ENCODE data around the gene FILIP1L.

FILIP1L gene

DNA sequence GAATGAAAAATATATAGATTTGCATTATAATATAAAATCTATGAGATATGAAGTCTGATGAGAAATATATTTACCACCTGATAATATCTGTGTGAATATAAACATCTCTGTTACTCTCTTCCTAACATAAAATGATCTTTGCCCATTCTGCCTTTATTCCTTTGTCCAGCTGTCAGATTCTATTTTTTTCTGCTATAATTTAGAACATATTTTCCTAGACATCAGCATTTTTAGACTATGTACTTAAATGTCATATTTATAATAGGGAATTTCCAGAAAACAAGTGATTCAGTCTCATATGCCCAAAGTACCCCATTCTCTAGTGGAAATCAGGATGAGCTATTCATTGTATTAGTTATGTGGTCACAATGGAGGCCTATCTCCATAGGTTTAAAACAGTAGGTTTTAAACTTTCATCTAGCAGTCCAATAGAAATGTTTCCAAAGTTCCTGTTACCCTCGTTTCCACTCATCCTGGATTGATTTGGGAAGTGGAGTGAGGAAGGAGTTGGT lies 83.3 kb downstream of the FILIP1L start:
- no peak overlapping the region for H3K9ac ChIP-seq (ENCODE audit: low read length)
- H3F3A ChIP-seq (ENCODE audit: insufficient read depth, low read length) = no peaks in the 10 kb centered on the region
- DNase-seq = no peak
- 0 out of 2 replicates have a peak, but pooled peaks cover 5% of the 10 kb centered on the region for H3K4me1 ChIP-seq (ENCODE audit: low read length)
- H3K27ac ChIP-seq (ENCODE audit: low read length) = no peak overlapping the region
- no peaks in the 10 kb centered on the region for H4K20me1 ChIP-seq (ENCODE audit: insufficient read depth, low read length)
- H2AFZ ChIP-seq (ENCODE audit: low read length) = no peak overlapping the region
- H3K79me2 ChIP-seq (ENCODE audit: low read length) = no peaks in the 10 kb centered on the region
- H3K9me2 ChIP-seq (replicated peaks; ENCODE audit: insufficient read depth, low read length) = no peaks in the 10 kb centered on the region
- no peaks in the 10 kb centered on the region for H3K9me3 ChIP-seq (replicated peaks; ENCODE audit: insufficient read depth, low read length)
- H3K4me2 ChIP-seq (ENCODE audit: low read depth, low read length) = no peak overlapping the region
- H3K4me3 ChIP-seq (ENCODE audit: low read length) = no peak overlapping the region
- H3K36me3 ChIP-seq (replicated peaks; ENCODE audit: insufficient read depth, low read length) = no peaks in the 10 kb centered on the region
- TF ChIP-seq EZH2phosphoT487 (IDR thresholded peaks at IDR 0.05; ENCODE audit: low read length) = no peak
- TF ChIP-seq EZH2 (optimal IDR thresholded peaks at IDR 0.05; ENCODE audit: low read depth, low read length) = no peak
- no peak for TF ChIP-seq CTCF (IDR thresholded peaks at IDR 0.05; ENCODE audit: low read length)
- H3K27me3 ChIP-seq (replicated peaks; ENCODE audit: insufficient read depth, low read length) = no peaks in the 10 kb centered on the region

GRCh38 chr3:100030346-100030745 lies 84.0 kb downstream of the FILIP1L start:
- no peaks in the 10 kb centered on the region for H3K27me3 ChIP-seq (replicated peaks; ENCODE audit: insufficient read depth, low read length)
- H3K9me2 ChIP-seq (replicated peaks; ENCODE audit: insufficient read depth, low read length) = no peaks in the 10 kb centered on the region
- H3K4me1 ChIP-seq (ENCODE audit: low read length) = 0 out of 2 replicates have a peak, but pooled peaks cover 5% of the 10 kb centered on the region
- H2AFZ ChIP-seq (ENCODE audit: low read length) = no peak overlapping the region
- H4K20me1 ChIP-seq (ENCODE audit: insufficient read depth, low read length) = no peaks in the 10 kb centered on the region
- H3K4me2 ChIP-seq (ENCODE audit: low read depth, low read length) = no peak overlapping the region
- DNase-seq = no peak
- H3K27ac ChIP-seq (ENCODE audit: low read length) = no peak overlapping the region
- no peak overlapping the region for H3K4me3 ChIP-seq (ENCODE audit: low read length)
- TF ChIP-seq EZH2phosphoT487 (IDR thresholded peaks at IDR 0.05; ENCODE audit: low read length) (no peak), EZH2 (optimal IDR thresholded peaks at IDR 0.05; ENCODE audit: low read depth, low read length) (no peak)
- H3K9ac ChIP-seq (ENCODE audit: low read length) = no peak overlapping the region
- H3K9me3 ChIP-seq (replicated peaks; ENCODE audit: insufficient read depth, low read length) = no peaks in the 10 kb centered on the region
- H3K79me2 ChIP-seq (ENCODE audit: low read length) = no peaks in the 10 kb centered on the region
- no peaks in the 10 kb centered on the region for H3F3A ChIP-seq (ENCODE audit: insufficient read depth, low read length)
- H3K36me3 ChIP-seq (replicated peaks; ENCODE audit: insufficient read depth, low read length) = no peaks in the 10 kb centered on the region

- H3K27ac ChIP-seq (ENCODE audit: low read length) = no peak overlapping the region
- no peaks in the 10 kb centered on the region for H3K9me3 ChIP-seq (replicated peaks; ENCODE audit: insufficient read depth, low read length)
- no peaks in the 10 kb centered on the region for H3K9me2 ChIP-seq (replicated peaks; ENCODE audit: insufficient read depth, low read length)
- H3K9ac ChIP-seq (ENCODE audit: low read length) = no peak overlapping the region
- no peaks in the 10 kb centered on the region for H4K20me1 ChIP-seq (ENCODE audit: insufficient read depth, low read length)
- no peaks in the 10 kb centered on the region for H3K27me3 ChIP-seq (replicated peaks; ENCODE audit: insufficient read depth, low read length)
- no peak overlapping the region for H3K4me3 ChIP-seq (ENCODE audit: low read length)
- H3K79me2 ChIP-seq (ENCODE audit: low read length) = no peaks in the 10 kb centered on the region
- H3K36me3 ChIP-seq (replicated peaks; ENCODE audit: insufficient read depth, low read length) = no peaks in the 10 kb centered on the region
- no peak overlapping the region for H3K4me2 ChIP-seq (ENCODE audit: low read depth, low read length)
- DNase-seq = no peak
- 0 out of 2 replicates have a peak, but pooled peaks cover 5% of the 10 kb centered on the region for H3K4me1 ChIP-seq (ENCODE audit: low read length)
- TF ChIP-seq EZH2 (optimal IDR thresholded peaks at IDR 0.05; ENCODE audit: low read depth, low read length) = no peak
- TF ChIP-seq EZH2phosphoT487 (IDR thresholded peaks at IDR 0.05; ENCODE audit: low read length) = no peak
- no peak for TF ChIP-seq CTCF (IDR thresholded peaks at IDR 0.05; ENCODE audit: low read length)
- H3F3A ChIP-seq (ENCODE audit: insufficient read depth, low read length) = no peaks in the 10 kb centered on the region
- H2AFZ ChIP-seq (ENCODE audit: low read length) = no peak overlapping the region
Measured at GRCh38 chr3:100029689-100030088, 84.6 kb downstream of the FILIP1L start.

- Histone ChIP-seq H3K27me3 (replicated peaks; ENCODE audit: insufficient read depth, low read length) (no peaks in the 10 kb centered on the region), H3K27ac (ENCODE audit: low read length) (no peak overlapping the region), H3K9me2 (replicated peaks; ENCODE audit: insufficient read depth, low read length) (no peaks in the 10 kb centered on the region), H3K9me3 (replicated peaks; ENCODE audit: insufficient read depth, low read length) (no peaks in the 10 kb centered on the region), H2AFZ (ENCODE audit: low read length) (no peak overlapping the region), H3K79me2 (ENCODE audit: low read length) (no peaks in the 10 kb centered on the region), H3K4me1 (ENCODE audit: low read length) (0 out of 2 replicates have a peak, but pooled peaks cover 5% of the 10 kb centered on the region), H3K36me3 (replicated peaks; ENCODE audit: insufficient read depth, low read length) (no peaks in the 10 kb centered on the region), H3K4me3 (ENCODE audit: low read length) (no peak overlapping the region), H3K9ac (ENCODE audit: low read length) (no peak overlapping the region), H3F3A (ENCODE audit: insufficient read depth, low read length) (no peaks in the 10 kb centered on the region), H4K20me1 (ENCODE audit: insufficient read depth, low read length) (no peaks in the 10 kb centered on the region), H3K4me2 (ENCODE audit: low read depth, low read length) (no peak overlapping the region)
- DNase-seq = no peak
- TF ChIP-seq CTCF (IDR thresholded peaks at IDR 0.05; ENCODE audit: low read length) (no peak), EZH2 (optimal IDR thresholded peaks at IDR 0.05; ENCODE audit: low read depth, low read length) (no peak), EZH2phosphoT487 (IDR thresholded peaks at IDR 0.05; ENCODE audit: low read length) (no peak)
Measured at GRCh38 chr3:100029052-100029451, 85.2 kb downstream of the FILIP1L start.

Data from MM.1S (cell line).